Stimulated activated CD4-positive, alpha-beta T cell treated with anti-CD3 and anti-CD28 coated beads, Interleukin-4, amount 100 ng/mL, for 48 hours (primary cell): Measurements from ENCODE around the gene HCAR2.
A peak's percentile ranks its signal among the peaks of the same experiment; 100 is the strongest.
"Not testable (repeated sequence)": the region's sequence is repeated elsewhere in the genome, so short reads cannot be mapped to it uniquely, and the experiment has no call there.

ENCODE experiments used
- DNase-seq, 2 donors: peaks; one replicate each; pipeline ENCODE4 v3.0.0-alpha.2; 2020; ENCODE audit warnings: low read depth in 2 of 2

HCAR2 gene

DNA sequence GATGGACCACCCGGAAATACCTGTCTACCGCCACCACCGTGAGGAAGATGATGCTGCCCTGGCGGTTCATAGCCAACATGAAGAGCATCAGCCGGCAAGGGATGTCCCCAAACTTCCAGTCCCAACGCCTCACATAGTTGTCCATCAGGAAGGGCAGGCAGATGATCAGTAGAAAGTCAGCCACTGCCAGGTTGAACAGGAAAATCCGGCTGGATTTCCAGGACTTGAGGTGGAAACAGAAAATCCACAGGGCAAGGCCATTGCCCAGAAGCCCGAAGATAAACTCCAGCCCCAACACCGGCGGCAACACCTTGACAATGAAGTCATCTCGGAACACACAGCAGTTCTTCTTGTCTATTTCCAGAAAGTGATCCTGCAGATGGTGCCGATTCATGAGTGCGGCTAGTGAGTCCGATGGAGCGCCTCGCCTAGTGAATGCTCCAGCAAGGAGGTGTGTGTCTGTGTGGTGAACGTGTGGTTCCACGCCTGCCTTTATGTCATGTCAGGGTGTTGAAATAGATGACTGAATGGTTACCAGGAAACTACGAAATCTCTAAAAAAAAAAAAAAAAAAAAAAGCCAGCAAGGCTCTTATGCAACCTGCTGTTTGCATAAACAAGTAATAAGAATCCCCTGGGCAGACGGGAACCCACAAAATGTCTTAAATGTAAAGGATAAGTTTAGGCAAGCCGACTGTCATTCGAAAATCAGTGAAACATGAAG lies at the start of gene HCAR2:
Gene HCAR2 (minus strand): TSS at position 468 of the 722 bp plus-strand sequence. CDS start 74 bp downstream, at position 394.
- DNase-seq, result not testable (repeated sequence)

DNA sequence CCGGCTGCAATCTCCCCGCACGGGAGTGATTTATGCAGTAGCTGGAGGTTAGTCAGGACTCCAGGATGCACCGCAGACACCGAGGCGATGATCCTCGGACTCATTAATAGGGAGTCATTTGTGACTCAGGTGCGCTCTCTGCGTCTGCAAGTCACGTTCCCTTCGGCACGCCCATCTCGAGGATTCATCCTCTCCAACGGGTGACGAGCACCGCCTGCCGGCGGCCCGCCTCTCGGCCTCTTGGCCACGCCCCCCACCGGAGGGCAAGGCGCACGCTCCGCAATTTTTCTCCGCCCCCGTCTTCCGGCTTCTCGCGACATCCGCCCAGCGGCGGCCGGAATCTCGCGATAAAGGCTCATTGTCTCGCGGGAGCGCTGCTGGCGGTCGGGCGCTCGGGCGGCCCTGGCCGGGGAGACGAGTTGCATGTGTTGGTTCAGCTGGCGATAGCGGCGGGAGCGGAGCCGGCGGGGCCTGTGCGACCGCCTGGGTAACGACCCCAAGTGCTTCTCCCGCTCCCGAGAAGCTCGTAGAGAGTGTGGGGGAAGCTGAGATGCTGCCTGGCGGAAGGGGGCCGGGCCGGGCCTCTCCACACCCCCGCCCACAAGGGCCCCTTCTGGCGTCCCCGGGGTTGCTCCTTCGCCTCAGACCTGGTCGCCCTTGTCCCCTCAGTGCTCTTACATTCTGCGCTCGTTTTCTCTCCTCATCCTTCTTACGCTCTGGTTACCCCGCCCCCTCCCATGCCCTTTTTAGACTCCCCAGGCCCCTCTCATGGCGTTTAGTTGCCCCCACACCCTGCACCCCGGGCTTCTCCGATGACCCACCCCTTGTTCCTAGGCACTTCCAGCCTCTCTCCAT lies 49.5 kb upstream of the HCAR2 start, which contains the start of gene DENR:
Gene DENR (plus strand): TSS at position 361 of the 855 bp plus-strand sequence. CDS start 878 bp downstream, outside the sequence.
- peak; percentile 99 to 100 for DNase-seq

DNA sequence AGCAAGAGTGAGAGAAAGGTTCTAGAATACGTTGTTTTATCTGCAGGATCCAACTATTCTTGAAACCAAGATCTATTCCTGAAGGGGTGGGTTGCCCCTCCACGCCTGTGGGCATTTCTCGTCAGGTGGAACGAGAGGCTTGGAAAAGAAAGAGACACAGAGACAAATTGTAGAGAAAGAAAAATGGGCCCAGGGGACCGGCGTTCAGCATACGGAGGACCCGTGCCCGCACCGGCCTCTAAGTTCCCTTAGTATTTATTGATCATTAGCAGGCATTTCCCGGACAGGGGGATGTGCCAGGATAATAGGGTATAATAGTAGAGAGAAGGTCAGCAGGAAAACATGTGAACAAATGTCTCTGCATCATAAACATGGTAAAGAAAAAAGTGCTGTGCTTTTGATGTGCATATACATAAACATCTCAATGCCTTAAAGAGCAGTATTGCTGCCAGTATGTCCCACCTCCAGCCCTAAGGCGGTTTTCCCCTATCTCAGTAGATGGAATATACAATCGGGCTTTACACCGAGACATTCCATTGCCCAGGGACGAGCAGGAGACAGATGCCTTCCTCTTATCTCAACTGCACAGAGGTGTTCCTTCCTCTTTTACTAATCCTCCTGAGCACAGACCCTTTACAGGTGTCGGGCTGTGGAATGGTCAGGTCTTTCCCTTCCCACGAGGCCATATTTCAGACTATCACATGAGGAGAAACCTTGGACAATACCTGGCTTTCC lies 47.8 kb upstream of the HCAR2 start:
- not testable (repeated sequence) for DNase-seq

DNA sequence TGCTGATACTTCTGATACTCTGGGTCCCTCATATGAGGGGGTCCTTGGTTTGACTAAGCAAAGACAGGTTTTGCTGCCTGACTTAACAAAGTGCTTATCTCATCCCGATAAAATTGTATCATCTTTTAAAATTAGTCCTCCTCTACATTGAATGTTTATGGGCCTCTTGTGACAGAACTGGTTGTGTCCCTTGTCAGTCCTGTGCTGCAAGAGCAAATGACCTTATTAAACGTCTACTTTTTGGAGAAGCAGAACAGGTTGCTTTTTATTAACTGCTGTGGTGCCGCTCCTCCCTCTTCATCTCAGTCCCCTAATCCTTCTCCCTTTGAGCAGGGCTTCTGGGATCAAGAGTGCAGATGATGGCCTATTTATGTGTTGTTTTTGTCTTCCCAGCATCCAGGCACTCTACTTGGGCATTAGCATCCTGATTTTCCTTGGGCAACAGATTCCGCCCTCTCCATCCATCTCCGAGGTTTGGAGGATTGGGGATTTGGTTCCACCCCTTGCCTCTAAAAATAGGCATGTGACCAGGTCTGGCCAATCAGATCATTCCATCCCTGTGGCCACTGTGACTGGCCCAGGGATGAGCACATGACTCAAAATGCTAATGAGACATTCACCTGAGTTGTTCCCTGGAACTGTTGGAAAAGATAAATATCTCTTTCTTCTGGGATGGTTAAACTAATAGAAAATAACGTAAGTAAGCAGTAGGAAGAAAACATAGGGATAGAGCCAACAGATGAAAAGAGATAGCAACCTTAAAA lies 46.6 kb upstream of the HCAR2 start:
- DNase-seq, result no peak

DNA sequence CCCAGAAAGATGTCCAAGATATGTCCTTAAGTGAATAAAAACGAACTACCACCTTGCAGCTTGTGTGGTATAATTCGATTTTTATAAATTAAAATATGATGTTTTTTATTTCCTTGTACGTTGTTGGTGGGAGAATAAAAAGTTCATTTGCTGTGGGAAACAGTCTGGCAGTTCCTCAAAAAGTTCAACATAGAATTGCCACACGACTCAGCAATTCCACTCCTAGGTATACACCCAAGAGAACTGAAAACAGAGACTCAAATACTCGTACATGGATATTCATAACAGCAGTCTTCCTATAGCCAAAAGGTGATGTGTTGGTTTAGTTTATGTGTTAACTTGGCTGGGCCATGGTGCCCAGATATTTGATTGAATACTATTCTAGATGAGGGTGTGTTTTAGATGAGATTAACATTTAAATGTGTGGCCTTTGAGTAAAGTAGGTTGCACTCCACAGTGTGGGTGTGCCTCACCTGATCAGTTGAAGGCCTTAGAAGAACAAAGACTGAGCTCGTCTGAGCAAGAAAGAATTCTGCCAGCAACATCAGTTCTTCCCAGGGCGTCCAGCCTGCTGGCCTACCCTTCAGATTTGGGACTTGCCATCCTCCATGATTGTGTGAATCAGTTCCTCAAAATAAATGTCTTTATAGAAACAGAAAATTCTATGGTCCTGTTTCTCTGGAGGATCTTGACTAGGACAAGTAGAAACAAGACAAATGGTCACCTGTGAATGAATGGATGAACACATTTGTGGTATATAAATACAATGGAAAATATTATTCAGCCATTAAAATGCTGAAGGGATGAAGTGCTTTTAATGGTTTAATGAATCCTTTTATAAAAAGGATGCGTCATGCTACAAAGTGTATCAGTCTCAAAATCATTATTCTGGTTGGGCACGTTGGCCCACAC lies 44.3 kb upstream of the HCAR2 start:
- DNase-seq, result no peak

DNA sequence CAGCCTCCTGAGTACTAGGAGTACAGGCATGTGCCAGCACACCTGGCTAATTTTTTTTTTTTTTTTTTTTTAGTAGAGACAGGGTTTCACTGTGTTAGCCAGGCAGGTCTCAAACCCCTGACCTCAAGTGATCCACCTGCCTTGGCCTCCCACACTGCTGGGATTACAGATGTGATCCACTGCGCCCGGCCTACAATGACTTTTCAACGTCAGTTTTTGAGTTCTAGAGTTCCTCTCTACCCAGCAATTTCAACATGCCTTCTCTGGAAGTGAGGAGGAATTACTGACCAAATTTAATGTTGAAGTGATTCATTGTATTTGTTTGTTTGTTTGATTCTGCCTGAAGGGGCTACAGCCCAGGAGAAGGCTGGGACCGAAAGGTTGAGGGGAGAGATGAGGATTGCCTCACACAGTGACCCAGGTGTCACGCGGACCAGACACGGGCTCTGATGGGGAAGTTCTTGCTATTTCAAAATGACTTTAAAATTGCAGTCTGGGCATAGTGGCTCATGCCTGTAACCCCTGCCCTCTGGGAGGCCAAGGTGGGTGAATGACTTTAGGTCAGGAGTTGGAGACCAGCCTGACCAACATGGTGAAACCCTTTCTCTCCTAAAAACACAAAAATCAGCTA lies 40.9 kb upstream of the HCAR2 start:
- DNase-seq, result no peak

DNA sequence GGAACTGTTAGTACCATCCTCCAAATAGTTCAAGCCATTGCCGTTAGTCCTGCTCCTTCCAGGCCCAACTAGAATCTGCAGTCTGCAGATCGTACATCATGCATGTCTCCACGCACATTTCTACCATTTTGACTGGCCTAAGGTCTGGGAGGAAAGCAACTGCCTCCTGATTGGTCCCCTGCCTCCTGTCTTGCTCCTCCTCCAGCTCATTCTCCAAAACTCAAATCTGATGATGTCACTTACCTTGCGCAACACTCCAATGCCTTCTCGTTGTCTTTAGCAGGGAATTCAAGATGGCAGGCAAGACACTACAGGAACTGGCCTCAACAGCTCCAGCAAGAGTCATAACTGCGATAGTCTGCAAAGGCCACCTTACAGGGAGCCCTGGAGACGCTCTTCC lies 37.2 kb upstream of the HCAR2 start:
- no peak for DNase-seq

DNA sequence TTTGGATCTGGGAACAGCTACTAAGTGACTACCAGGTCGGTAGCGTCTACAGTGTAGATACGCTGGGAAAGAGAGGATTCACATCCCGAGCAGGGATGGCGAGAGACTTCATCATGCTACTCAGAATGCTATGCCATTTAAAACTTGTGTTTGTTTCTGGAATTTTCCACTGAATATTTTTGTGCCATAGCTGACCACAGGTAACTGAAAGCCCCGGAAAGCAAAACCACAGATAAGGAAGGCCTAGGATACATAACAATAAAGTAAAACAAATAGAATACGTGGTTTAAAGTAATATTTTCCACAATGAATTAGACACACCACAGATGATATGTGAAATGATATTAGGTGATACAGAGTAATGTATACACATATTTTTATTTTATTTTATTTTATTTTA lies 35.4 kb upstream of the HCAR2 start:
- no peak for DNase-seq

DNA sequence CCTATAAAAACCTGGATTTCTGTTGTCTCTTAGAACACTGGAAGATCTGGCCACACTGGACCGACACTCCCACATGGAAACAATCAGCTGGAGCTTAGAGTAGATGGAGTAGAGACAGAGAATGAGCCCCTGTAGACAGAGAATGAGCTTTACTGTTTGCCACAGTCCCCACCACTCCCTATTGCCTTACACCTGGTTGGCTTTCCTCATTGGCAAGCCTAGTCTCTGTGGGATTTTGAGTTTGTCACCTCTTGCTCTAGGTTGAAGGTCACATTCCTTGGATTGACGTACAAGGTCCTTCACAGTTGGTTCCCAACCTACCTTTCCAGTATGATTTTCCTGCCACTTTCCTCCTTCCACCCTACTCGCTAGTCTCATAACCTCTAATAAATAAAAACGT lies 29.5 kb upstream of the HCAR2 start:
- no peak for DNase-seq

DNA sequence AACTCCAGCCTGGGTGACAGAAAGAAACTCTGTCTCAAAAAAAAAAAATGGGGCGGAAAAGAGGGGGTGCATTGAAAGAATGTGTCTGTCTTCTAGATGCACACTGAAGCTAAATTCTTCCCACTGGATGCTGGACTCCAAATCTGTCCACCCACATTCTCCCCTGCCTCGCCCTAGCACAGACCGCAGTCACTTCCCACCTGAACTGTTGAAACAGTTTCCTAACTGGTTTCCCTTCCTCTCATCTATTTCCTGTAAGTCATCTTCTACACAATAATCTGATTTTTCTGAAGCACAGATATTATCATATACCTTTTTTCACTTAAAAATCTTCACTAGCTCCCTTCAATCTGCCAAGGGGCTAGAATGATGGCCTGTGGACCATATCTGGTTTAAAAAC lies 29.0 kb upstream of the HCAR2 start:
- DNase-seq, result no peak

DNA sequence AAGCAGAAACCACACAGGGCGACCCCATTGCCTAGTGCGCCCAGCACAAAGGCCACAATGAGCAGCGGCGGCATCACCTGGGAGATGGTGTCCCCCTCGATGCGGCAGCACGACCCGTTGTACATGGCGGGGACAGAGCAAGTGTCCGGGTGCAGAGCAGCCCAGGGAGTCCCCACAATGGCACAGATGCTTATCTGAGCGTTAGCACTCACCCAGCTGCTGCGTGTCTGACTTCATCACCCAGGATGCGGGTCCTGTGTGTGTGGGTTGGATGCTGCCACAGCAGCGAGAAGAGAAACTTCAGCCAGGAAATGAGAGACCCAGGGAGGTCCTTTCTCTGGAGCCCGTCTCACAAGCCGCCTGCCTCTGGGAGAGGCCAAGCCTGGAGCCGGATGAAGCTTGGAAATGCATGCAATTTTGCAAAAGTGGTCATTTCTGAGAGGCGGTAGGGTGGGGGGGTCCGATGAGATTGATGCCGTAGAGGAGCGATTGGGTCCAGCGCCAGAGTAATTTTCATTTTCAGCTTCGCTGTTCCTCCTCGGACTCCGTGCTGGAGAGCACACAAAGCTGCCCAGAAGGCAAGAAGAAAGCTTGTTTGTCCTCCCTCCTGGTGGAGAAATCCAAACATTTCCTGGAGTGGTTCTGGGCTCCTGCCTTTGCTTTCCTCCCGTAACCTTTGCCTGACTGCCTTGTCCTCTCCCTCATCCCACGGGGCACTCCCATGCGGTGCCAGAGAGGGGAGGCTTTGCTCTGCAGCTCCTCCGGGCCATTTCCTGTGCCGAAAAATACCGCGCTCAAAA lies 27.3 kb upstream of the HCAR2 start, which contains the start of gene HCAR1:
Gene HCAR1 (minus strand): TSS at position 630 of the 800 bp plus-strand sequence. CDS start 505 bp downstream, at position 125.
- peak; percentile 50 to 55 for DNase-seq

DNA sequence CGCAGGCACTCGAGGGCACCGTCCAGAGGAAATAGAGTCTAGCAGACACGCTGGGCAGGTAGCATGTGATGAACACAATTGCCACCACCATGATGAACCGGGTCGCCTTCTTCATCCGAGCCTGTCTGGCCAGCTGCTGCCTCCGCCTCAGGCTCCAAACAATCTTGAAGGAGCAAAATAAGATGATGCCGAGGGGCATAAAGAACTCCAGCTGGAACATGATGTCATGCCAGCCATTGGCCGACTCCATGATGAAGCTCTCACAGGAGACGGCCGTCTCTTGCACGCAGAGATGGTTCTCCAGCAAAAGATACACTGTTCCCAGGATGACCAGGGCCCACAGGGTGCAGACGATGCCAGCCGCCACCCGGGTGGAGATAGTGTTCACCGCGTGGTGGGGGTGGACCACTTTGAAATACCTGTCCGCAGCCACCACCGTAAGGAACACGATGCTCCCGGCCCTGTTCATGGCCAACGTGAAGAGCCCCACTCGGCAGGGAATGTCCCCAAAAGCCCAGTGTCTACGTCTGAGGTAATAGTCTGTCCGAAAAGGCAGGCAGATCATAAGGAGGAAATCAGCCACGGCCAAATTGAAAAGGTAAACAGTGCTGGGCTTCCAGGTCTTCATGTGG lies 26.5 kb upstream of the HCAR2 start:
- no peak for DNase-seq

DNA sequence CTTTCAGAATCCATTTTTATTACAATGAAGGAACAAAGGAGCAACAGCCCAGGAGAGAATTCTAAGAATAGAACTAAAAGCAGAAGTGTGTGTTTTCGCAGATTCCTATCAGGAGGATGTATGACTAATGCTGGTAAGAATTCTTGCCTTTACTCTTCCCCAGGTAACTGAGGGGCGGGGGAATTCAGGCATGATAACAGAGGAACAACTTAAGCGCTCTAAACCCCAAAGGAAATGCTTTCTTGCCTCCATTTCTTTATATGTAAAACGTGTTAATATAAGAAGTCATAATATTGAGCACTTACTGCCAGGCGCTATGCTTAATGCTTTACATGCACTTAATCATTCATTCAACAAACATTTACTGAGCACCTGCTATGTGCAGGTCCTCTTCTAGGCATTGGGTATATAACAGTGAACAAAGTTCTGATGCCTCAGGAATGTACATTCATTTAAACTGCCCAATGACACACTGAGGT lies 23.0 kb upstream of the HCAR2 start:
- DNase-seq, result peak in 1 of 2 donors; percentile 28

DNA sequence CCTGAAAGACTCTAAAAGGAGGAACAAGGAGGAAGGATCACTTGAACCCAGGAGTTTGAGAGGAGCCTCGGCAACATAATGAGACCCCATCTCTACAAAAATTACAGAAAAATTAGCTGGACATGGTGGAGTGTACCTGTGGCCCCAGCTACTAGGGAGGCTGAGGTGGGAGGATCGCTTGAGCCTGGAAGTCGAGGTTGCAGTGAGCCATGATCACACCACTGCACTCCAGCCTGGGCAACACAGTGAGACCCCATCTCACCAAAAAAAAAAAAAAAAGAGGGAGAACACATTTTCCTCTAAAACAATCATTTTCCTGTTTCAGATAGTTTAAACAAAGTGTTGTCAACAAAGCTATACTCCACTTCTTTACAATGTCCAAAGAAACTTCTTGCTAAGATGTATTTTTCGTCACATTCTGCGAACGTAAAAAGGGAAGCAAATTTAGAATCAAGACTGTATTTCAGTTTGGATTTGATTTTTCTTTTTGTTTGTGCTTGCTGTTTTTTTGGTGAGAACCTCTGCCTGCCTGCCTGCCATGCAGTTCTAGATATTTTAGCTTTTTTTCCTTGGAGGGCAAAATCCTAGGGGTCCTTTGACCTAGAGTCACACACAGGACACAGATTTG lies 22.4 kb upstream of the HCAR2 start:
- DNase-seq, result no peak

DNA sequence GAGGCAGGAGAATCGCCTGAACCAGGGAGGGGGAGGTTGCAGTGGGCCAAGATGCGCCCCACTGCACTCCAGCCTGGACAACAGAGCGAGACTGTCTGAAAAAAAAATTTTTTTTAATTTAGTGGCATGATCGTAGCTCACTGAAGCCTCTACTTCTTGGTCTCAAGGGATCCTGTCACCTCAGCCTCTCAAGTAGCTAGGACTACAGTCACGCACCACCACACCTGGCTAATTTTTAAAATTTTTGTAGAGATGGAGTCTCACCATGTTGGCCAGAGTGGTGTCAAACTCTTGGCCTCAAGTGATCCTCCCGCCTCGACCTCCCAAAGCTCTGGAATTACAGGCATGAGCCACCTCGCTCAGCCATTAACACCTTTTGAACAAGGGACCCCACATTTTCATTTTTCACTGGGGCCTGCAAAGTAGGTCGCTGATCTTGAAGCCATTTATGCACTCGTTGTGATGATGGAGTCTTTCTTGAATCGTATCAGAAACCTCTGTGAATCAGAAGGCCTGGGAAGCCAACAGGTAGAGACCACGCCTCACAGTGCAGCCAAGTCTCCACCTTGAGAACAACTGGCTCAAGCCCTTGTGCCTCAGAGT lies 21.6 kb upstream of the HCAR2 start:
- no peak for DNase-seq

DNA sequence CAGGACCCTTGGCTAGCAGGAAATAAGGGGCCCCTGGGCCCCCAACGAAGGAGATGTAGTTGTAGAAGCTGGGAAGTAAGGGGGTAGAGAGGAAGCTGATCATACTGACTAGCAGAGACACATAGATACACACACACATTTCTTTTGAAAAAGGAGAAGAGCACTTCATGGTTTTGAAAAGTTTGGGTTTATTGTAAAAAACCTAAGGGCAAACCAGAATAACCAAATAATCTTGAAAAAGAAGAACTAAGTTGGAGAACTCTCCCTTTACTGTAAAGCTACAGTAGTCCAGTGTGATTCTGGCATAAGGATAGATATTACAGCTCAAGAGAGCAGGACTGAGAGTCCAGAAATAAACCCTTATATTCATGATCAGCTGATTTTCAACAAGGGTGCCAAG lies 19.2 kb upstream of the HCAR2 start:
- DNase-seq, result no peak

DNA sequence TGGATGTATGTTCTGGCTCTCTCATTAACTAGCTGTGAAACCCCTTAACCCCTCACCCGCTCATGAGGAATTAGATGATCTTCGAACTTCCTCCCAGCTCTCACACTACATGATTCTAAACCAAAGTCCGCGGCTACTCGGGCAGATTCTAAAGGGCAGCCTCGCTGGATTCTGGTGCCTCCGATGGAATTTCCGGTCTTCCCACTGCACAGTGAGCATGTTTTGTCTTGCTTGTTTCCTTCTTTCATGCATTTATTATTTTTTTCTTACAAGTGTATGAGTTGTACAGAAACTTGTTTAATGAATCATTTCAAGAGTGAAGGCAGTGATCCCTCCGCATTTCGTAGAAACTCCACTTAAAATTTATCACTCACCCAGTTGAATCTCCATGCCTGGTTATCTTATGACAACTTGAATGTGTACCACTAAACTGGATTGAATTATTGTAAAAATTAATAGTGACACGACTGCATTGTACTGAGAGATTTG lies 17.9 kb upstream of the HCAR2 start:
- no peak for DNase-seq
